ENCODE data around the gene KCNK16.

KCNK16 gene

GRCh38 chr6:39341352-39341751 is 18.9 kb upstream of the KCNK16 start:
- no peak overlapping the region for H3K27ac ChIP-seq (ENCODE audit: low read depth, low read length)
- H3K27me3 ChIP-seq (ENCODE audit: control insufficient read depth, insufficient read depth, low read length): no peaks in the 10 kb centered on the region
- H3K9ac ChIP-seq (ENCODE audit: low read length): no peak overlapping the region
- H3K4me1 ChIP-seq (ENCODE audit: control insufficient read depth, insufficient read depth, low read length): peaks cover 42% of the 10 kb centered on the region
- no peaks in the 10 kb centered on the region for H3K36me3 ChIP-seq (ENCODE audit: control insufficient read depth, insufficient read depth, low read length)
- H3K4me3 ChIP-seq (ENCODE audit: low read depth, low read length): no peak overlapping the region
- no peaks in the 10 kb centered on the region for H3K9me3 ChIP-seq (ENCODE audit: control insufficient read depth, insufficient read depth, low read depth, low read length)

- H3K27ac ChIP-seq (ENCODE audit: low read depth, low read length): no peak overlapping the region
- H3K9ac ChIP-seq (ENCODE audit: low read length): no peak overlapping the region
- peaks cover 43% of the 10 kb centered on the region for H3K4me1 ChIP-seq (ENCODE audit: control insufficient read depth, insufficient read depth, low read length)
- H3K4me3 ChIP-seq (ENCODE audit: low read depth, low read length): no peak overlapping the region
- H3K9me3 ChIP-seq (ENCODE audit: control insufficient read depth, insufficient read depth, low read depth, low read length): no peaks in the 10 kb centered on the region
- H3K36me3 ChIP-seq (ENCODE audit: control insufficient read depth, insufficient read depth, low read length): no peaks in the 10 kb centered on the region
- no peaks in the 10 kb centered on the region for H3K27me3 ChIP-seq (ENCODE audit: control insufficient read depth, insufficient read depth, low read length)
These were observed 17.5 kb upstream of the KCNK16 start for GRCh38 chr6:39339868-39340550.

GRCh38 chr6:39339096-39339867 is 16.8 kb upstream of the KCNK16 start:
- no peak overlapping the region for H3K27ac ChIP-seq (ENCODE audit: low read depth, low read length)
- peaks cover 41% of the 10 kb centered on the region for H3K4me1 ChIP-seq (ENCODE audit: control insufficient read depth, insufficient read depth, low read length)
- no peaks in the 10 kb centered on the region for H3K9me3 ChIP-seq (ENCODE audit: control insufficient read depth, insufficient read depth, low read depth, low read length)
- no peaks in the 10 kb centered on the region for H3K36me3 ChIP-seq (ENCODE audit: control insufficient read depth, insufficient read depth, low read length)
- H3K27me3 ChIP-seq (ENCODE audit: control insufficient read depth, insufficient read depth, low read length): no peaks in the 10 kb centered on the region
- H3K4me3 ChIP-seq (ENCODE audit: low read depth, low read length): no peak overlapping the region
- H3K9ac ChIP-seq (ENCODE audit: low read length): no peak overlapping the region

GRCh38 chr6:39338397-39338796 is 15.9 kb upstream of the KCNK16 start:
- no peaks in the 10 kb centered on the region for H3K9me3 ChIP-seq (ENCODE audit: control insufficient read depth, insufficient read depth, low read depth, low read length)
- no peaks in the 10 kb centered on the region for H3K36me3 ChIP-seq (ENCODE audit: control insufficient read depth, insufficient read depth, low read length)
- H3K9ac ChIP-seq (ENCODE audit: low read length): no peak overlapping the region
- H3K4me1 ChIP-seq (ENCODE audit: control insufficient read depth, insufficient read depth, low read length): peaks cover 34% of the 10 kb centered on the region
- H3K4me3 ChIP-seq (ENCODE audit: low read depth, low read length): no peak overlapping the region
- no peaks in the 10 kb centered on the region for H3K27me3 ChIP-seq (ENCODE audit: control insufficient read depth, insufficient read depth, low read length)
- H3K27ac ChIP-seq (ENCODE audit: low read depth, low read length): no peak overlapping the region

GRCh38 chr6:39335780-39336545 is 13.5 kb upstream of the KCNK16 start:
- H3K27ac ChIP-seq (ENCODE audit: low read depth, low read length): no peak overlapping the region
- H3K9ac ChIP-seq (ENCODE audit: low read length): no peak overlapping the region
- no peaks in the 10 kb centered on the region for H3K9me3 ChIP-seq (ENCODE audit: control insufficient read depth, insufficient read depth, low read depth, low read length)
- H3K4me3 ChIP-seq (ENCODE audit: low read depth, low read length): no peak overlapping the region
- peaks cover 22% of the 10 kb centered on the region; the same call in 1 of the 2 replicates for H3K4me1 ChIP-seq (ENCODE audit: control insufficient read depth, insufficient read depth, low read length)
- H3K36me3 ChIP-seq (ENCODE audit: control insufficient read depth, insufficient read depth, low read length): no peaks in the 10 kb centered on the region
- no peaks in the 10 kb centered on the region for H3K27me3 ChIP-seq (ENCODE audit: control insufficient read depth, insufficient read depth, low read length)

GRCh38 chr6:39333644-39334438 is 11.3 kb upstream of the KCNK16 start:
- Histone ChIP-seq H3K9me3 (ENCODE audit: control insufficient read depth, insufficient read depth, low read depth, low read length) (no peaks in the 10 kb centered on the region), H3K36me3 (ENCODE audit: control insufficient read depth, insufficient read depth, low read length) (no peaks in the 10 kb centered on the region), H3K27ac (ENCODE audit: low read depth, low read length) (no peak overlapping the region), H3K9ac (ENCODE audit: low read length) (no peak overlapping the region), H3K4me3 (ENCODE audit: low read depth, low read length) (no peak overlapping the region), H3K4me1 (ENCODE audit: control insufficient read depth, insufficient read depth, low read length) (peaks cover 7% of the 10 kb centered on the region; the same call in 1 of the 2 replicates), H3K27me3 (ENCODE audit: control insufficient read depth, insufficient read depth, low read length) (no peaks in the 10 kb centered on the region)

GRCh38 chr6:39330476-39330875 is 8.0 kb upstream of the KCNK16 start:
- H3K4me3 ChIP-seq (ENCODE audit: low read depth, low read length): no peak overlapping the region

GRCh38 chr6:39330057-39330456 is 7.6 kb upstream of the KCNK16 start:
- Histone ChIP-seq H3K27me3 (ENCODE audit: control insufficient read depth, insufficient read depth, low read length) (peaks cover 7% of the 10 kb centered on the region; the same call in 1 of the 2 replicates), H3K27ac (ENCODE audit: low read depth, low read length) (no peak overlapping the region), H3K4me3 (ENCODE audit: low read depth, low read length) (no peak overlapping the region), H3K36me3 (ENCODE audit: control insufficient read depth, insufficient read depth, low read length) (no peaks in the 10 kb centered on the region), H3K9me3 (ENCODE audit: control insufficient read depth, insufficient read depth, low read depth, low read length) (no peaks in the 10 kb centered on the region), H3K4me1 (ENCODE audit: control insufficient read depth, insufficient read depth, low read length) (no peaks in the 10 kb centered on the region), H3K9ac (ENCODE audit: low read length) (no peak overlapping the region)

More at GRCh38 chr6:39330476-39330875, 8.0 kb upstream of the KCNK16 start:
- H3K4me1 ChIP-seq (ENCODE audit: control insufficient read depth, insufficient read depth, low read length): no peaks in the 10 kb centered on the region
- H3K9me3 ChIP-seq (ENCODE audit: control insufficient read depth, insufficient read depth, low read depth, low read length): no peaks in the 10 kb centered on the region
- no peak overlapping the region for H3K27ac ChIP-seq (ENCODE audit: low read depth, low read length)
- H3K9ac ChIP-seq (ENCODE audit: low read length): no peak overlapping the region
- H3K27me3 ChIP-seq (ENCODE audit: control insufficient read depth, insufficient read depth, low read length): peaks cover 7% of the 10 kb centered on the region; the same call in 1 of the 2 replicates
- H3K36me3 ChIP-seq (ENCODE audit: control insufficient read depth, insufficient read depth, low read length): no peaks in the 10 kb centered on the region

GRCh38 chr6:39328066-39328465 is 5.6 kb upstream of the KCNK16 start:
- no peaks in the 10 kb centered on the region for H3K36me3 ChIP-seq (ENCODE audit: control insufficient read depth, insufficient read depth, low read length)
- no peaks in the 10 kb centered on the region for H3K4me1 ChIP-seq (ENCODE audit: control insufficient read depth, insufficient read depth, low read length)
- no peak overlapping the region for H3K27ac ChIP-seq (ENCODE audit: low read depth, low read length)
- H3K4me3 ChIP-seq (ENCODE audit: low read depth, low read length): no peak overlapping the region
- H3K9me3 ChIP-seq (ENCODE audit: control insufficient read depth, insufficient read depth, low read depth, low read length): no peaks in the 10 kb centered on the region
- no peak overlapping the region for H3K9ac ChIP-seq (ENCODE audit: low read length)
- peaks cover 7% of the 10 kb centered on the region; the same call in 1 of the 2 replicates for H3K27me3 ChIP-seq (ENCODE audit: control insufficient read depth, insufficient read depth, low read length)

- no peaks in the 10 kb centered on the region for H3K36me3 ChIP-seq (ENCODE audit: control insufficient read depth, insufficient read depth, low read length)
- H3K4me3 ChIP-seq (ENCODE audit: low read depth, low read length): no peak overlapping the region
- H3K9me3 ChIP-seq (ENCODE audit: control insufficient read depth, insufficient read depth, low read depth, low read length): no peaks in the 10 kb centered on the region
- H3K4me1 ChIP-seq (ENCODE audit: control insufficient read depth, insufficient read depth, low read length): no peaks in the 10 kb centered on the region
- H3K27ac ChIP-seq (ENCODE audit: low read depth, low read length): no peak overlapping the region
- no peak overlapping the region for H3K9ac ChIP-seq (ENCODE audit: low read length)
- H3K27me3 ChIP-seq (ENCODE audit: control insufficient read depth, insufficient read depth, low read length): peaks cover 7% of the 10 kb centered on the region; the same call in 1 of the 2 replicates
These were observed 5.0 kb upstream of the KCNK16 start for GRCh38 chr6:39327507-39327906.

Data from HUES6 (cell line).